Fibroblast of pulmonary artery (primary cell): ENCODE measurements around the gene FRAS1.
"Not testable (repeated sequence)": the region's sequence is repeated elsewhere in the genome, so short reads cannot be mapped to it uniquely, and the experiment has no call there.

Source experiments
- DNase-seq: peaks from one replicate; pipeline ENCODE4 v3.0.0-alpha.2; 2010; ENCODE audit warnings: low read depth
- H3K4me3 ChIP-seq: replicated peaks from 2 replicates; pipeline ENCODE4 v1.5.1; 2011; ENCODE audit warnings: low read depth, mild to moderate bottlenecking, control low read depth, low read length, moderate library complexity
- TF ChIP-seq, protein P1 (sequence below): IDR thresholded peaks from 2 replicates; pipeline ENCODE4 v1.5.1; 2011; ENCODE audit warnings: mild to moderate bottlenecking, control low read depth, low read length, inconsistent platforms; ENCODE audit errors: missing control alignments

Gene FRAS1

DNA sequence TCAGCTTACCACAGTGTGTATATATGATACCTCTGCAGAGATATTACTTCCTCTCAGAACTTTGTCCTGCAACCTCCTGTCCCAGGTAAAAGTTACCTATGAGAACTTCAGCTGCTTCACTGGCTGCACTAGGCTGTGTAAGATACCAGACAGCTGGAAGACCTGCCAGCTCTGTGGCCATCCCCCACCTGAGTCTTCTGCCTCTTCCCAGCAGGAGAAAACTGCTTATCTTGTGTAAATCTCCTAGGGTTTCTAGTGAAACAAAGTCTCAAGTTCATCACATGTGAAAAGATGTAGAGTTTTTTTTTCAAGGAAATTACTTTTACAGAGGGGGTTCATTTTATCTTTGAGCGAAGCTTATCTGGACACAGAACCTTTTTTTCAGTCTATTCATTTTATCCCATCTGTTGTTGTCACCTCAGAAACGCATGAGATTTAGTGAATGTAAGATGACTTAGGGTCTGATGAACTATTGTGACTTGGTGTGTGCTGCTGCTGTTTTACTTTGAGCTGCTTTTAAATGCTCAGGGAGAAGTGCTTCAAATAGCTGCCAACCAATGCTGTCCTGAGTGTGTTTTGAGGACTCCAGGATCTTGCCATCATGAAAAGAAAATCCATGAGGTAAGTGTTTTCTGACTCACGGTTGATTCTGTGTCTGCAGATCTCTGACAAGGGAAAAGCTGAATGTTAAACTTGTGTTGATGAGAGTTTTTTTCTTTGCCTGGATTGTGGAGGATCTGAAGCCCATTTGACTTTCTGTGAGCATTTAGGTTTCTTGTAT is 187.8 kb downstream of the FRAS1 start:
- TF ChIP-seq, protein P1, sequence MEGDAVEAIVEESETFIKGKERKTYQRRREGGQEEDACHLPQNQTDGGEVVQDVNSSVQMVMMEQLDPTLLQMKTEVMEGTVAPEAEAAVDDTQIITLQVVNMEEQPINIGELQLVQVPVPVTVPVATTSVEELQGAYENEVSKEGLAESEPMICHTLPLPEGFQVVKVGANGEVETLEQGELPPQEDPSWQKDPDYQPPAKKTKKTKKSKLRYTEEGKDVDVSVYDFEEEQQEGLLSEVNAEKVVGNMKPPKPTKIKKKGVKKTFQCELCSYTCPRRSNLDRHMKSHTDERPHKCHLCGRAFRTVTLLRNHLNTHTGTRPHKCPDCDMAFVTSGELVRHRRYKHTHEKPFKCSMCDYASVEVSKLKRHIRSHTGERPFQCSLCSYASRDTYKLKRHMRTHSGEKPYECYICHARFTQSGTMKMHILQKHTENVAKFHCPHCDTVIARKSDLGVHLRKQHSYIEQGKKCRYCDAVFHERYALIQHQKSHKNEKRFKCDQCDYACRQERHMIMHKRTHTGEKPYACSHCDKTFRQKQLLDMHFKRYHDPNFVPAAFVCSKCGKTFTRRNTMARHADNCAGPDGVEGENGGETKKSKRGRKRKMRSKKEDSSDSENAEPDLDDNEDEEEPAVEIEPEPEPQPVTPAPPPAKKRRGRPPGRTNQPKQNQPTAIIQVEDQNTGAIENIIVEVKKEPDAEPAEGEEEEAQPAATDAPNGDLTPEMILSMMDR: no peak
- no peak overlapping the region for H3K4me3 ChIP-seq
- no peak for DNase-seq

DNA sequence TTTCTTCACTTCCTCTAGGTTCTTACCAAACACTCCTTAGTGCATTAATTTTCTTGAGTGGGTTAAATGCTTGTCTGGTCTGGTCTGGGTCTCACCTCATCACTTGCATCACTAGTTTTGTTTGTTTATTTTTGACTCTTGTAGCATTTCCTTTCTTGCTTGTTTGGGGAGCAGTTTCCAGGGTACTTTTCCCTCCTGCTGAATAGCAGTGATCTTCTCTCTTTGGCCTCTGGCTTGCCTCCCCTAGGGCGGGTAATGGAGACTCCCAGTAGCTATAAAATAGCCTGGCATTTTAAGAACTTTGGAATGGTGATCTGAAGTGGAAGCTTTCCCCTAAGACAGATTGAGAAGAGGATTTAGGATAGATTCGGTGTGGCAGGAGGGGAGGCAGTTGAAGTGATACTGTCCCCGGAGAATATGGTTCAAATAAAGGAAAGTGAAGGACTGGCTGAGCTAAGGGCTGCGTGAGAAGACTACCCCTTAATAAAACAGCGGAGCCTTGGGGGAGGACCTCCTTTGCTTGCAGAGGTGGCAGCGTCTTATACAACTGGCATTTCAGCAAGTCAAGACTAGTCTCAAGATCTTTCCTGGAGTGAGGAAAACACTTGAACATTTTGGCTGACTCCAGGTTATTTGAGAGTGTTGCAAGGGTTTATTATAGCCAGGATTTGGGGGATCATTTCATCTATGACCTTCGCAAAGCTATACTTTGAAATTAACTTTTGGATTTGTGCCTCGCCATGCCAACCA is 190.6 kb downstream of the FRAS1 start:
- no peak for DNase-seq
- TF ChIP-seq, protein P1: no peak
- no peak overlapping the region for H3K4me3 ChIP-seq

DNA sequence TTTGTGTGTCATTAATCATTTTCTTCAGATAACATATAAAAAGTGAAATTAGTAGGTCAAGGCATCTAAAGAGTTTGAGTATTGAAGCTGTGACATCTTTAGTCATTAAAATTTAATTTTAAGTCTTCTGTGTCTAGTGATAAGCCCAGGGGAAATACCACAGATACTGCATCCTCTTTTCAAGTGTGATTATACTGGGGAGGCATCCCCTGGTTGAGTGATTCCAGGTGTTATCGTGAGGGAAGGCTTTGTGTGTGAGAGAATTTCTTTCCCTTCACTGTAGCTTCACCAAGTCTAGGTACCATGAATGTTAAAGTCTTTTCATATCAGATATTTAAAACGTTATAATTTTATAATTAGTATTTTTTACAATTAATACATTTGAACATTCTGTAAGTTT is 193.4 kb downstream of the FRAS1 start:
- no peak overlapping the region for H3K4me3 ChIP-seq
- TF ChIP-seq, protein P1: no peak
- no peak for DNase-seq

DNA sequence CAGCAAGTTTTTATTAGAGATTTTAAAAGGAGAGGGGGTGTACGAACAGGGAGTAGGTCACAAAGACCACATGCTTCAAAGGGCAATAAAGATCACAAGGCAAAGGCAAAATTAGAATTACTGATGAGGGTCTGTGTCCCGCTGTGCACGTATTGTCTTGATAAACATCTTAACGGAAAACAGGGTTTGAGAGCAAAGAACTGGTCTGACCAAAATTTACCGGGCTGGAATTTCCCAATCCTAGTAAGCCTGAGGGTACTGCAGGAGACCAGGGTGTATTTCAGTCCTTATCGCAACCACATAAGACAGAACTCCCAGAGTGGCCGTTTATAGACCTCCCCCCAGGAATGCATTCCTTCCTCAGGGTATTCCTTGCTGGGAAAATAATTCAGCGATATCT is 195.7 kb downstream of the FRAS1 start:
- H3K4me3 ChIP-seq: not testable (repeated sequence)

DNA sequence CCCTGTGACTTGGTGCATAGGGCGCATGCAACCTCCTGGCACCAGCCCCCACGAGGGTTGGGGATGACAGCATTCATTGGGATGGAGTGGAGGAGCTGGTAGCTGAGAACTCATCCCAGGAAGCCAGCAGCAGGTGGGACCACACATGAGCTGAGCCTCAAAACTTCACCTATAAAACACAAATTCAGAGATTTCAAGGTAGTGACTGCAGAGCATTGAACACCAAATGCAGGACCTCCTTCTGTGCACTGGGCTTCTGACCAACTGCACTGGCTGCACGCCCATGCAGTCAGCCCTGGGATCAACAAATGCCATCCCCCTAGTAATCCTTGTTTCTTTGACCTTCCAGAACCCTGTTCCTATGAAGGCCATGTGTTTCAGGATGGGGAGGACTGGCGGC is 197.8 kb downstream of the FRAS1 start:
- TF ChIP-seq, protein P1: no peak
- DNase-seq: no peak
- no peak overlapping the region for H3K4me3 ChIP-seq

More for the DNA sequence above, 195.7 kb downstream of the FRAS1 start:
- not testable (repeated sequence) for DNase-seq

DNA sequence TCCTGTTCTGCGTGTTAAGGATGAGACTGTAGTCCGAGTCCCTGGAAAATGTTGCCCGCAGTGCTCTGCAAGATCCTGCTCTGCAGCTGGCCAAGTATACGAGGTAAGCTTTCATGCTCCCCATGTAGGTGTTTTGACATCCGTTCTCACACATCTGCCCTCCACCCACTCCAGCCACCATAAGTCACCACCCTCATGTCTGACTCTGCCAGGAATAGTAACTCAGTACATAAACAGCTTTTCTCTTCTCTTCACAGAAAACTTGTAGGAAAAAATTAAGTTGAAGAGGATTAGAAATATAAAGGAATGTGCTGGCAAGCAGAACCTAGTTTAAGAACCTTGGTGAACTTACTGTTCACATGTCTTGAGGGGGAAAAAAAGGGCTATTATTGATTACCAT is 207.9 kb downstream of the FRAS1 start:
- no peak for DNase-seq
- TF ChIP-seq, protein P1: no peak
- no peak overlapping the region for H3K4me3 ChIP-seq

DNA sequence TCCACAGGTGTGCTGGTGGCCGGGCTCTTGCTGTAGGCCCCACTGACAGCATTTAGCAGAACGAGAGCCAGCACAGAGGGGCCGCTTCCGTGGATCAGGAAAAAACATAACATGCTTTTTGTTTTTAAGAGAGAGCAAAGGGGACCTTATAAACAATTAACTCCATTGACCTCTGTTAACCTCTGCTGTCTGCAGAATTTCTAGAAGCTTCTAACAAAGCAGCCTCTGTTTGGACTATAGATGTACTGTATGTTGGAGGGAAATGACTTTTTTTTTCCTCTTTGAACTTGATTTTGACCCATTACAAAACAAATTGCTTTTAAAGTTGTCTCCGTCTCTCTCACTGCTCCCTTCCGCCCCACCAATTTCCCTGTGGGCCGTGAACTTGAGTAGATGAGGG is 210.7 kb downstream of the FRAS1 start:
- TF ChIP-seq, protein P1: no peak
- no peak for DNase-seq
- H3K4me3 ChIP-seq: no peak overlapping the region
